GM23338 (cell line): ENCODE results near the gene ANKRD17. TPM values are rescaled to one million over a fixed set of nuclear protein-coding genes. Genes with fewer than 3 reads are reported as not detected.

Experiments used
- ATAC-seq: fragments of 200-7000 bp; cut with Tn5 transposase; 3 replicates; pipeline ENCODE4 v1.9.1; 2020
- DNase-seq: peaks from one replicate; pipeline ENCODE4 v3.0.0-alpha.2; 2015; ENCODE audit warnings: low spot score
- H2AFZ ChIP-seq: fragments of 200-600 bp; sonication (generic); 2 replicates; pipeline ENCODE4 v1.8.0; 2016; ENCODE audit warnings: antibody characterized with exemption, mild to moderate bottlenecking, moderate library complexity
- H3F3A ChIP-seq: fragments of 200-600 bp; sonication (generic); replicated peaks from 2 replicates; pipeline ENCODE4 v1.8.0; 2017; ENCODE audit warnings: antibody characterized with exemption, mixed run types, low read depth
- H3K27ac ChIP-seq: fragments of 200-600 bp; sonication (generic); 2 replicates; pipeline ENCODE4 v1.6.1; 2016; ENCODE audit warnings: low read depth
- H3K27me3 ChIP-seq: fragments of 200-600 bp; sonication (generic); 2 replicates; pipeline ENCODE4 v1.8.0; 2016; ENCODE audit warnings: mild to moderate bottlenecking, mixed run types, moderate library complexity; ENCODE audit not compliant: insufficient read depth
- H3K36me3 ChIP-seq: fragments of 200-600 bp; sonication (generic); 2 replicates; pipeline ENCODE4 v1.8.0; 2016; ENCODE audit warnings: mild to moderate bottlenecking; ENCODE audit not compliant: insufficient read depth
- H3K4me1 ChIP-seq: fragments of 200-600 bp; sonication (generic); 2 replicates; pipeline ENCODE4 v1.8.0; 2016; ENCODE audit warnings: mild to moderate bottlenecking, moderate library complexity; ENCODE audit not compliant: insufficient read depth
- H3K4me2 ChIP-seq: fragments of 200-600 bp; sonication (generic); 2 replicates; pipeline ENCODE4 v1.7.1; 2017; ENCODE audit warnings: mixed run types
- H3K4me3 ChIP-seq: fragments of 200-600 bp; sonication (generic); 2 replicates; pipeline ENCODE4 v1.6.1; 2016; ENCODE audit warnings: mixed run types
- H3K79me2 ChIP-seq: fragments of 200-600 bp; sonication (generic); replicated peaks from 2 replicates; pipeline ENCODE4 v1.8.0; 2017; ENCODE audit warnings: mild to moderate bottlenecking; ENCODE audit not compliant: insufficient read depth
- H3K9me2 ChIP-seq: fragments of 200-600 bp; sonication (generic); 2 replicates; pipeline ENCODE4 v1.8.0; 2017; ENCODE audit not compliant: insufficient read depth
- H4K20me1 ChIP-seq: fragments of 200-600 bp; sonication (generic); replicated peaks from 2 replicates; pipeline ENCODE4 v1.8.0; 2017; ENCODE audit warnings: mild to moderate bottlenecking; ENCODE audit not compliant: insufficient read depth
- H3K27ac Mint-ChIP-seq: 2 replicates; pipeline ENCODE4 v1.8.0; 2020; ENCODE audit warnings: inconsistent platforms, mild to moderate bottlenecking, moderate library complexity, mixed read lengths
- H3K27me3 Mint-ChIP-seq: 3 replicates; pipeline ENCODE4 v1.8.0; 2022; ENCODE audit warnings: low read depth, mild to moderate bottlenecking, moderate library complexity, mixed read lengths, inconsistent platforms; ENCODE audit not compliant: insufficient read depth, poor library complexity
- H3K36me3 Mint-ChIP-seq: 3 replicates; pipeline ENCODE4 v1.8.0; 2021; ENCODE audit warnings: low read depth, mild to moderate bottlenecking, inconsistent platforms, moderate library complexity, mixed read lengths
- H3K4me1 Mint-ChIP-seq: 3 replicates; pipeline ENCODE4 v1.8.0; 2020; ENCODE audit warnings: mild to moderate bottlenecking, inconsistent platforms, mixed read lengths
- H3K4me3 Mint-ChIP-seq: 3 replicates; pipeline ENCODE4 v1.8.0; 2021; ENCODE audit warnings: moderate library complexity, mild to moderate bottlenecking, inconsistent platforms, mixed read lengths
- H3K9me3 Mint-ChIP-seq: 3 replicates; pipeline ENCODE4 v1.8.0; 2020; ENCODE audit warnings: moderate library complexity, mild to moderate bottlenecking, inconsistent platforms, mixed read lengths
- CREB1 ChIP-seq: fragments of 250-450 bp; sonication (Bioruptor Pico); IDR thresholded peaks from 2 replicates; pipeline ENCODE4 v1.5.0; 2020; ENCODE audit warnings: low read depth, mild to moderate bottlenecking, moderate library complexity
- JUNB ChIP-seq: IDR thresholded peaks from one replicate; pipeline ENCODE4 v1.6.1; 2016; ENCODE audit warnings: antibody characterized with exemption; ENCODE audit not compliant: unreplicated experiment
- NANOG ChIP-seq: IDR thresholded peaks from 2 replicates; pipeline ENCODE4 v1.6.1; 2016; ENCODE audit warnings: antibody characterized with exemption, borderline replicate concordance
- POLR2AphosphoS5 ChIP-seq: IDR thresholded peaks from 2 replicates; pipeline ENCODE4 v1.6.1; 2016; ENCODE audit warnings: antibody characterized with exemption, low read depth
- STAT1 ChIP-seq: IDR thresholded peaks from one replicate; pipeline ENCODE4 v1.6.1; 2016; ENCODE audit warnings: antibody characterized with exemption; ENCODE audit not compliant: unreplicated experiment
- ZNF331 ChIP-seq: fragments of 250-450 bp; sonication (Bioruptor Pico); IDR thresholded peaks from 2 replicates; pipeline ENCODE4 v1.5.0; 2020; ENCODE audit warnings: low read depth, mild to moderate bottlenecking, moderate library complexity
- polyA plus RNA-seq: library from polyadenylated mRNA; unstranded; fragments of >200 nt; fragmentation: Nextera tagmentation; extraction: Ambion mirVana; gene quantifications from 2 replicates; pipeline ENCODE4 v1.2.1, GENCODE V29; 2016
- total RNA-seq: library from RNA; depleted of rRNA; stranded (reverse); fragments of >200 nt; shearing (Covaris generic); gene quantifications from 2 replicates; pipeline ENCODE4 v1.2.3, GENCODE V29; 2014
- TF ChIP-seq, protein P1 (sequence below): fragments of 250-450 bp; sonication (Bioruptor Pico); IDR thresholded peaks from 2 replicates; pipeline ENCODE4 v1.5.0; 2020; ENCODE audit warnings: mild to moderate bottlenecking, moderate library complexity
- TF ChIP-seq, protein P2 (sequence below): IDR thresholded peaks from 2 replicates; pipeline ENCODE4 v1.6.1; 2016; ENCODE audit warnings: antibody characterized with exemption

The ANKRD17 gene
- total and polyA plus RNA-seq, 2 experiments from 2014 or later, result 41.9 to 85.3 TPM

DNA sequence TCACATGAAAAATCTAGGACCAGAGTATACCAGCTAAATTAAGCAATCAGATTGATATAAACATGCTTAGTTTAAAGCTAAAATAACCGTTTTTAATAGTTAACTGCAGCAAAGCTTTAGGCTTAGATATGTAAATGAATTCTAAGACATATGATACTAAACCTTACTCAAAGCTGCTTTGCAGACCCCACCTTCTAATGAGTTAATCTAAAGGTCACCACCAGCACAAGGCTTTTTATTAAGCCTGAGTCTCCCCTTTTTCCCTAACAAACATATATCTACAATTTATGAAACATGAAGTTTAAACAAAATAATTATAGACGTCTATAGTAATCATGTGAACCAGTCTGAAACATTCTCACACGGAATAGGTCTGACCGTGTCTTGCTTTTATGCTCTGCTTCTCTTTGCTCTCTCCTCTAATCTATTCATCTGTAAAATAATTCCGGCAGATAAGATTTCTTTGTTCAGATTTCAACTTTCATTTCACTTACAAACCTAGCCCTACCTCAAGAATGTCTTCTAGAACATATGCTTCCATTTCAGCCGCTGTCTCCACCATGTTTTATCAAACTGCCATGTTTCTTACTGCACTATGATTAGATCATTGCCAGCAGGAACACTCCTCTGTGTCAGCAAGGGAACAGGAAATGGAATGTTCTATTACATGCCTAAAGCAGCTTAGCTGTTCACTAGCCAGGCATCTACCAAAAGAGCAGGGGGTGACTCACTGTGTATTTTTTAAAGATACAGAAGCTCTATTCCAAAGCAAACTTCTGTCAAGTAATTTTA, 35.9 kb downstream of the ANKRD17 start (continued):
- TF ChIP-seq, protein P1, sequence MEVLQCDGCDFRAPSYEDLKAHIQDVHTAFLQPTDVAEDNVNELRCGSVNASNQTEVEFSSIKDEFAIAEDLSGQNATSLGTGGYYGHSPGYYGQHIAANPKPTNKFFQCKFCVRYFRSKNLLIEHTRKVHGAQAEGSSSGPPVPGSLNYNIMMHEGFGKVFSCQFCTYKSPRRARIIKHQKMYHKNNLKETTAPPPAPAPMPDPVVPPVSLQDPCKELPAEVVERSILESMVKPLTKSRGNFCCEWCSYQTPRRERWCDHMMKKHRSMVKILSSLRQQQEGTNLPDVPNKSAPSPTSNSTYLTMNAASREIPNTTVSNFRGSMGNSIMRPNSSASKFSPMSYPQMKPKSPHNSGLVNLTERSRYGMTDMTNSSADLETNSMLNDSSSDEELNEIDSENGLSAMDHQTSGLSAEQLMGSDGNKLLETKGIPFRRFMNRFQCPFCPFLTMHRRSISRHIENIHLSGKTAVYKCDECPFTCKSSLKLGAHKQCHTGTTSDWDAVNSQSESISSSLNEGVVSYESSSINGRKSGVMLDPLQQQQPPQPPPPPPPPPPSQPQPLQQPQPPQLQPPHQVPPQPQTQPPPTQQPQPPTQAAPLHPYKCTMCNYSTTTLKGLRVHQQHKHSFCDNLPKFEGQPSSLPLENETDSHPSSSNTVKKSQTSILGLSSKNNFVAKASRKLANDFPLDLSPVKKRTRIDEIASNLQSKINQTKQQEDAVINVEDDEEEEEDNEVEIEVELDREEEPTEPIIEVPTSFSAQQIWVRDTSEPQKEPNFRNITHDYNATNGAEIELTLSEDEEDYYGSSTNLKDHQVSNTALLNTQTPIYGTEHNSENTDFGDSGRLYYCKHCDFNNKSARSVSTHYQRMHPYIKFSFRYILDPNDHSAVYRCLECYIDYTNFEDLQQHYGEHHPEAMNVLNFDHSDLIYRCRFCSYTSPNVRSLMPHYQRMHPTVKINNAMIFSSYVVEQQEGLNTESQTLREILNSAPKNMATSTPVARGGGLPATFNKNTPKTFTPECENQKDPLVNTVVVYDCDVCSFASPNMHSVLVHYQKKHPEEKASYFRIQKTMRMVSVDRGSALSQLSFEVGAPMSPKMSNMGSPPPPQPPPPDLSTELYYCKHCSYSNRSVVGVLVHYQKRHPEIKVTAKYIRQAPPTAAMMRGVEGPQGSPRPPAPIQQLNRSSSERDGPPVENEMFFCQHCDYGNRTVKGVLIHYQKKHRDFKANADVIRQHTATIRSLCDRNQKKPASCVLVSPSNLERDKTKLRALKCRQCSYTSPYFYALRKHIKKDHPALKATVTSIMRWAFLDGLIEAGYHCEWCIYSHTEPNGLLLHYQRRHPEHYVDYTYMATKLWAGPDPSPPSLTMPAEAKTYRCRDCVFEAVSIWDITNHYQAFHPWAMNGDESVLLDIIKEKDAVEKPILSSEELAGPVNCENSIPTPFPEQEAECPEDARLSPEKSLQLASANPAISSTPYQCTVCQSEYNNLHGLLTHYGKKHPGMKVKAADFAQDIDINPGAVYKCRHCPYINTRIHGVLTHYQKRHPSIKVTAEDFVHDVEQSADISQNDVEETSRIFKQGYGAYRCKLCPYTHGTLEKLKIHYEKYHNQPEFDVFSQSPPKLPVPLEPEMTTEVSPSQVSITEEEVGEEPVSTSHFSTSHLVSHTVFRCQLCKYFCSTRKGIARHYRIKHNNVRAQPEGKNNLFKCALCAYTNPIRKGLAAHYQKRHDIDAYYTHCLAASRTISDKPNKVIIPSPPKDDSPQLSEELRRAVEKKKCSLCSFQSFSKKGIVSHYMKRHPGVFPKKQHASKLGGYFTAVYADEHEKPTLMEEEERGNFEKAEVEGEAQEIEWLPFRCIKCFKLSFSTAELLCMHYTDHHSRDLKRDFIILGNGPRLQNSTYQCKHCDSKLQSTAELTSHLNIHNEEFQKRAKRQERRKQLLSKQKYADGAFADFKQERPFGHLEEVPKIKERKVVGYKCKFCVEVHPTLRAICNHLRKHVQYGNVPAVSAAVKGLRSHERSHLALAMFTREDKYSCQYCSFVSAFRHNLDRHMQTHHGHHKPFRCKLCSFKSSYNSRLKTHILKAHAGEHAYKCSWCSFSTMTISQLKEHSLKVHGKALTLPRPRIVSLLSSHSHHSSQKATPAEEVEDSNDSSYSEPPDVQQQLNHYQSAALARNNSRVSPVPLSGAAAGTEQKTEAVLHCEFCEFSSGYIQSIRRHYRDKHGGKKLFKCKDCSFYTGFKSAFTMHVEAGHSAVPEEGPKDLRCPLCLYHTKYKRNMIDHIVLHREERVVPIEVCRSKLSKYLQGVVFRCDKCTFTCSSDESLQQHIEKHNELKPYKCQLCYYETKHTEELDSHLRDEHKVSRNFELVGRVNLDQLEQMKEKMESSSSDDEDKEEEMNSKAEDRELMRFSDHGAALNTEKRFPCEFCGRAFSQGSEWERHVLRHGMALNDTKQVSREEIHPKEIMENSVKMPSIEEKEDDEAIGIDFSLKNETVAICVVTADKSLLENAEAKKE, result no peak
- TF ChIP-seq NANOG, result no peak
- TF ChIP-seq, protein P2, sequence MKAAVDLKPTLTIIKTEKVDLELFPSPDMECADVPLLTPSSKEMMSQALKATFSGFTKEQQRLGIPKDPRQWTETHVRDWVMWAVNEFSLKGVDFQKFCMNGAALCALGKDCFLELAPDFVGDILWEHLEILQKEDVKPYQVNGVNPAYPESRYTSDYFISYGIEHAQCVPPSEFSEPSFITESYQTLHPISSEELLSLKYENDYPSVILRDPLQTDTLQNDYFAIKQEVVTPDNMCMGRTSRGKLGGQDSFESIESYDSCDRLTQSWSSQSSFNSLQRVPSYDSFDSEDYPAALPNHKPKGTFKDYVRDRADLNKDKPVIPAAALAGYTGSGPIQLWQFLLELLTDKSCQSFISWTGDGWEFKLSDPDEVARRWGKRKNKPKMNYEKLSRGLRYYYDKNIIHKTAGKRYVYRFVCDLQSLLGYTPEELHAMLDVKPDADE, result no peak
- TF ChIP-seq ZNF331 (CRISPR knock-in tag), result no peak
- TF ChIP-seq STAT1, result no peak
- TF ChIP-seq JUNB, result no peak
- TF ChIP-seq POLR2AphosphoS5, result no peak

DNA sequence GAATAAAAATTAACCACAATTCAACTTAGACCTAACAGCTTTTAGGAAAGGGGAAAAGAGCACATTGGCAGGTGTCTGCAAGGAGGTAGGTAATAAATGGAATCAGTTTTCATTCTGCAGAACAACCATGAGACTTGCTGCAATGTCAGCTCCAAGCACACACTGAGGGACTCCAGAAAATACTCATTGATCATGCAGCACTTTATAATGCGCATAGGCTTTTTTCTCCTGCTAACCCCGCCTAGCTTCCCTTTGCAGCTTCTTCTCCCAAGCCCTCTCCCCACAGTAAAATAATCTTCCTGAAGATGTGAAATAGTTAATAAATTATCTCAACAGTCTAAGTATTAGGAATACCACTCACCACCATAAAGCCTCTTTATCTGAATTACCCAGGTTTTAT, 36.9 kb downstream of the ANKRD17 start:
- H4K20me1 ChIP-seq, result peaks cover 23% of the 10 kb centered on the region
- H3K27me3 ChIP-seq, result no peaks in the 10 kb centered on the region
- peaks cover 34% of the 10 kb centered on the region for H3K4me1 ChIP-seq
- H3K4me2 ChIP-seq, result peak overlapping the region; percentile 24
- Mint-ChIP-seq H3K27me3 (peaks cover 2% of the 10 kb centered on the region), H3K4me1 (peaks cover 28% of the 10 kb centered on the region), H3K4me3 (peak overlapping the region; percentile 36), H3K9me3 (no peaks in the 10 kb centered on the region), H3K36me3 (no peaks in the 10 kb centered on the region; the same call in 2 of the 3 replicates), H3K27ac (peak overlapping the region; percentile 76)
- peak overlapping the region; percentile 28; the same call in 1 of the 2 replicates for H3K27ac ChIP-seq
- peak; percentile 51 for DNase-seq
- no peaks in the 10 kb centered on the region for H3K9me2 ChIP-seq
- H2AFZ ChIP-seq, result no peak overlapping the region
- TF ChIP-seq STAT1 (no peak), CREB1 (no peak)
- no peaks in the 10 kb centered on the region for H3F3A ChIP-seq
- no peaks in the 10 kb centered on the region for H3K36me3 ChIP-seq
- ATAC-seq, result peak; percentile 46
- H3K4me3 ChIP-seq, result peak overlapping the region; percentile 18; the same call in 1 of the 2 replicates
- H3K79me2 ChIP-seq, result peaks cover 97% of the 10 kb centered on the region
